KG1 (cell line): Measurements from ENCODE around the gene ZNF91.
"Not testable (repeated sequence)": the region's sequence is repeated elsewhere in the genome, so short reads cannot be mapped to it uniquely, and the experiment has no call there.

Experiments used
- DNase-seq: peaks from one replicate; lab custom pipeline; 2025; lab: John Stamatoyannopoulos, UW

Gene ZNF91

DNA sequence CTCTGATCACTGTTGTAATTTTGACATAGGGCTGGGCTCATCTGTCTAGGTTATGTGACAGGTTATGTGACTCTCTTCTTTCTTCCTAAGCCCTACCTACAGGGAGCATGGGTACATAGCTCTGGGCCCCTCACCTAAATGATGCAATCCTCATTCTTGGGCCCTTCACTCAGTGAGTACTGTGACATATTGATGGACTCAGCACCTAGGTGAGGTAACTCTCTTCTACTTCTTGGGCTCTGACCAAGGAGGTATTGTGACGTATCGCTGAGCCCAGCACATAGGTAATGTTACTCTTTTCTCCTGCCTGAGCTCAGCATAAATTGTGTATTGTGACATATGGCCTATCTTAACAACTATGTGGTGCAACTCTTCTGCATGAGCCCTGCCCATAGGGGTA lies 76.3 kb downstream of the ZNF91 start:
- not testable (repeated sequence) for DNase-seq

DNA sequence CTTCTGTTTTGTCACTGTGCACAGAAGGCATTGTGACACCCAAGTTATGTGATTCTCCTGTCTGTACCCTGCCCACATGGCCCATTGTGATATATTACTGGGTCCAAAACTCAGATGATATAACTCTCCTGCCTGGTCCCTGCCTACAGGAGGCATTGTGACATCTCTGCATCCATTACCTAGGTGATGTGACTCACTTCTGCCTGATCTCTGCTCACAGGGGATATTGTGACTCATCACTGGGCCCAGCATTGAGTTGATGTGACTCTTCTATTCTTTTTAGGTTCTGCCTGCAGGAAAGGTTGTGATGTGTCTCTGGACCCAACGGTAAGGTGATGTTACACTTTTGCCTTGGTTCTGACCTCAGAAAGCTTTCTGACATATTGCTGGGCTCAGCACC lies 77.1 kb downstream of the ZNF91 start:
- no peak for DNase-seq

DNA sequence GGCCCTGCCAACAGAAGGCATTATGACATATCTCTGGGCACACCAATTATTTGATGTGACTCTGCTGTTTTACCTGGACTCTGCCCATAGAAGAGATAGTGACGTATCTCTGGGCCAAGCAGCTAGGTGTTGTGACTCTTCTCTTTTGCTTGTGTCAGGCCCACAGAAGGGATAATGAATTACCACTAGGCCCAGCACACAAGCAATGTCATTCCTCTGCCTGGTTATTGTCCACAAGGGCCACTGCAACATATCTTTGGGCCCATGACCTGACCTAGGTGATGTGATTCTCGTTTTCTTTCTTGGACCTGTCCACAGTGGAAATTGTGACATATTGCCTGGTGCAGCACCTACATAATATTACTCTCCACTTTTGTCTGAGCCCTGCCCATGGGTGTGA lies 80.0 kb downstream of the ZNF91 start:
- DNase-seq: no peak

DNA sequence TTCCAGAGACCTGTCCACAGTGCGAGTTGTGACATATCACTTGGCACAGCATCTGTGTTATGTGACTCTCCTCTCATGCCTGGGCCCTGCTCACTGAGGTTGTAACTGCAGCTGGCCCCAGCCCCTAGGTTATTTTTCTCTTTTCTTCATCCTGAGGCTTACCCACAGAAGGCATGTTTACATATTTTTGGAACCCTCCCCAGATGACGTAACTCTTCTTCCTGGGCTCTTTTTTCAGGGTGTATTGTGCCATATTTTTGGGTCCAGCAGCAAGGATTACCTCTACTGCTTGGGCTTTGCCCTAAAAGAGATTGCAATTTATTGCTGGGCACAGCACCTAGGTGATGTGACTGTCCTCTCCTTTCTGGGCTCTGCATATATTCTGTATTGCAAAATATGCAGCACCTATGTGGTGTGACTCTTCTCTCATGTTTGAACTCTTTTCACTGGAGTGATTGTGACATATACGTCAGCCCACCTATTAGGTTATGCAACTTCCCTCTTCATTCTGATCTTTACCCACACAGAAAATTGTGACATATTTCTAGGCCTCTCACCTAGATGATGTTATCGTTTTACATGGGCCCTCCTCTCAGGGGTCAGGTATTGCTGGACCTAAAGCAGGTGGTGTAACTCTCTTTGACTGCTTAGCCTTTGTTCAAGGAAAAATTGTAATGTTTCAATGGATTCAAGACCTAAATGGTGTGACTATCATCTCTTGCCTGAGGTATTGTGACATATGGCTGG lies 80.6 kb downstream of the ZNF91 start:
- no peak for DNase-seq

DNA sequence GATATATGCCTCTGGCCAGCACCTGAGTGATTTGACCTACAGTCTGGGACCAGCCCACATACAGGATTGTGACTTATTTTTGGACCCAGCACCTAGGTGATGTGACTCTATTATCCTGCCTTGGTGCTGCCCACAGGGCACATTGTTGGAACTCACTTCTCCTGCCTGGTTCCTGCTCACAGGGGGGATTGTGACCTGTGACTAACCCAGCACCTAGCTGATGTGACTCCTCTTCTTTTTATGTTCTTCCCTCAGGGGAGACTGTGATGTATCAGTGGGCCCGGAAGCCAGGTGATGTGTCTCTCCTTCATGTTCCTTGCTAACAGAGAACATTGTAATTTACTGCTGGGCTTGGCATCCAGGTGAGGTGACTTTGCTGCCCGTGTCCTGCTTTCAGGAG lies 82.1 kb downstream of the ZNF91 start:
- DNase-seq: no peak

DNA sequence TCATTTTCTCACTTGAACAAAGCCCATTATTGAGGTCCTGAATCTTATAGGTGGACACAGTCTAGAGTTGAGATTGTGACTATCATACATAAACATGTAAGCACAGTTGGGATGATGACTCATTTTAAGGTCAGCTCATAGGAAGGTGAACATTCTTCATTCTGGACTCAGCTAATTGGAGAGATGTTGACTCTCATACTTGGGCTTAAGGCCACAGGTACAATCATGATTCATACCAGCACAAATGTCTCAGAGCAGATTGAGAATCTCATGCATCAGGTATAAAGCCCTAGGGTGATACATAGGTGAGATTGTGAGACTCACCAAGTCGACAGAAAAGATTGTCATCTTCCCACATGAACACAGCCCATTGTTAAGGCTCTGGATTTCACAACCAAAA lies 82.8 kb downstream of the ZNF91 start:
- DNase-seq: no peak

DNA sequence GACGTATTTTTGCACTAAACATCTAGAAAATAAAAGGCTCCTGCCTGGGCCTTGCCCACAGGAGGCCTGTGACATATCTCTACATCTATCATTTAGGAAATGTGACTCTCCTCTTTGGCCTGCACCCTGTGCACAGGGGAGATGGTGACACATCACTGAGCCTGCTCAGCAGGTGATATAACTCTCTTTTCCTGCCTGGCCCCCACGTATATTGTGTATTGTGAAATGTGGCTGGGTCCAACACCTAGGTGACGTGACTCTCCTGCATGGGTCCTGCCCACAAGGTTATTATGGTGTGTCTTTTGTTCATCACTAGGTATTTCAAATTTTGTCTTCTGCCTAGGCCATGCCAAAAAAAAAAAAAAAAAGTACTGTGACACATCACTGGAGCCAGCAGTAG lies 83.7 kb downstream of the ZNF91 start:
- DNase-seq: no peak

DNA sequence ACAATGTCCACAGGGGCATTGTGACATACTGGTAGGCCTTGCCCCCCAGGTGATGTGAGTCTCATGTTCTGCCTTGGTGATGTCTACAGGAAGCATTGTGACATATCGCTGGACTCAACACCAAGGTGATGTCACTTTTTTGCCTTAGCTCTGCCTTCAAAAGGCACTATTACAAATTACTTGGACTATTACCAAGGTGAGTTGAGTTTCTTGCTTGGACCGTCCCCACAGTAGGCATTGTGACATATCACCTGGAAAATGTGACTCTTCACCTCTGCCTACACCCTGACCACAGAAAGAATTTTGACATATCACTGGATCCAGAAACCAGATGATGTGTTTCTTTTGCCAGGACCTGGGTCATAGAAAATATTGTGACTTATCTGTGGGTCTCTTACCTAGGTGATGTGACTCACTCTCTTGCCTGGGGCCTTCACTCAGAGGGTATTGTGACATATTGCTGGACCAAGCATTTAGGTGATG lies 84.5 kb downstream of the ZNF91 start:
- DNase-seq: no peak

DNA sequence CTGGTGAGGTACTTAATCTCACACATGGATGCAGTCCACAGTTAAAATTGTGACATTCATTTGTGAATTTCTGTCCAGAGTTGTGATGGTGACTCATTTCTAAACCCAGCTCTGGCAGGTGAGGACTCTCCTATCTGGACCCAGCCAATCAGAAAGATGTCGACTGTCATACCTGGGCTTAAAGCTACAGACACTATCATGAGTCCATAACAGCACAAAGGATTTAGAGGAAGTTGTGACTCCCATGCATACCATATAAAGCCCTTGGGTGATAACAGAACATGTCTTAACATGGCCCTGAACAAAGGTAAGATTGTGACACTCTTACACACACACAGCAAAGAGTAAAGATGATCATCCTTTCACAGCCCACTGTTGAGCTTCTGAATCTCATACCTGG lies 85.3 kb downstream of the ZNF91 start:
- DNase-seq: no peak

DNA sequence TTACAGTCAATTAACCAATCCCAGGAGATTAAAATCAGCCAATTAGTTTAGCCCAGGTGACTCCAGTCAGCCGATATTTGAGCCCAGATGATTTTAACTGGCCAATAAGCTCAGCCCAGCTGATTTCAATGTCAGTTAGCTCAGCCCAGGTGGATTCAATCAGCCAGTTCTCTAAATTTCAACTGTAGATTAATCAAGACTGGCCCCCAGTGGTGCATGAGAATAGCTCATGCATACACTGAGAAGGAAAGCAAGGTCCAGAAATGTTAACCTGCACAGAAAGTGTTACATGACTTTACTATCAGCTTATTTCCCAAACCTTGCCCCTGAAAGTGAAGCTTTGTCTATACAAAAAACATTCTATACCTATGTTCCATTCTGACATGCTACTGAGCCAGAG lies 89.7 kb downstream of the ZNF91 start:
- no peak for DNase-seq

DNA sequence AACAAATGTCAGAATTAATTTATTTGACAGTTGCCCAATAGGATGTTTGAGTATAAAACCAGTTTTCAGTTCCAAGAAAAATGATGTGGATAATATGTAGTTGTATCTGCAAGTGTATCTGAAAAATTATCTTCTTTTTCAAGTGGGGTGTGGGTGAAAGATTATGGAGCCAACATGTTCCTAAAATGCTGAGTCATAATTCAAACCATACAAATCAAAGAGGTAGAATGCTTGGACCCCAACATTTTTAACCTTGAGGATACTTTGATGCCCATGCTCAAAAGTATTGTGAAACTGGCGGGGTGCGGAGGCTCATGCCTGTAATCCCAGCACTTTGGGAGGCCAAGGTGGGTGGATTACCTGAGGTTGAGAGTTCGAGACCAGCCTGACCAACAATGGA lies 91.0 kb downstream of the ZNF91 start:
- no peak for DNase-seq

DNA sequence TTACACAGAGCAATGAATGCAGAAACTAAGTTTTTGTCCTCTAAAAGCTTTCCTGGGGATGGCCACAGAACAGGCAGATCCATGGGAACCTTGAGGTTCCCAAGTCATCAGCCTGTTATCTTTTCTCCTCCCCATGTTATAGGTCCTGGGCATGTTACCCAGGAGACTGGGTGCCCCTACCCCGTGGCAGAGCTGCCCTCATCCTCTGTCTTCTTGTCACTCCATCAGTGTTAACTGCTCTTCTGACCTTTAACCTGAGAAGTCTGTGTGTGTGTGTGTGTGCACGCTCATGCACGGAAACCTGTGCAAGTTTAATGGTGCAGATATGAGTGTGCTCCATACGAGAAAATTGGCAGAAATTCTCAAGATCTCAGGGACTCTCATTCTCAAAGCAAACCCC lies 101.1 kb downstream of the ZNF91 start:
- no peak for DNase-seq

DNA sequence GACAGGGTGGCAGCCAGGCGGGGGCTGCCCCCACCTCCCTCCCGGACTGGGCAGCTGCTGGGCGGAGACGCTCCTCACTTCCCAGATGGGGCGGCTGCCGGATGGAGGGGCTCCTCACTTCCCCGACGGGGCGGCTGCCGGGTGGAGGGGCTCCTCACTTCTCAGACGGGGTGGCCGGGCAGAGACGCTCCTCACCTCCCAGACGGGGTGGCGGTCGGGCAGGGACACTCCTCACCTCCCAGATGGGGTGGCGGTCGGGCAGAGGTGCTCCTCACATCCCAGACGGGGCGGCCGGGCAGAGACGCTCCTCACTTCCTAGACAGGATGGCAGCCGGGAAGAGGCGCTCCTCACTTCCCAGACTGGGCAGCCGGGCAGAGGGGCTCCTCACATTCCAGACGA lies 105.3 kb downstream of the ZNF91 start:
- not testable (repeated sequence) for DNase-seq
